GM21737 (cell line): Measurements from ENCODE around the gene RAB33A.

ENCODE experiments used
- ATAC-seq: cut with Tn5 transposase; IDR thresholded peaks from one replicate; pipeline ENCODE4 v1.9.1; 2021; ENCODE audit warnings: mild to moderate bottlenecking, moderate library complexity; ENCODE audit not compliant: unreplicated experiment

The RAB33A gene

GRCh38 chrX:130171446-130172126 is at the start of gene RAB33A:
Gene RAB33A (plus strand): TSS chrX:130171962. CDS start chrX:130172063, 101 bp downstream.
- ATAC-seq, result no peak

GRCh38 chrX:130124577-130124976 is 47.2 kb upstream of the RAB33A start:
- no peak for ATAC-seq

GRCh38 chrX:130125091-130125874 is 46.5 kb upstream of the RAB33A start:
- no peak for ATAC-seq

- no peak for ATAC-seq
Measured at GRCh38 chrX:130130990-130131389, 40.8 kb upstream of the RAB33A start.

GRCh38 chrX:130136496-130136895 is 35.3 kb upstream of the RAB33A start:
- no peak for ATAC-seq

- no peak for ATAC-seq
Measured at GRCh38 chrX:130136961-130137360, 34.8 kb upstream of the RAB33A start.

GRCh38 chrX:130139474-130140201 is 32.1 kb upstream of the RAB33A start:
- ATAC-seq, result no peak

- ATAC-seq, result no peak
Measured at GRCh38 chrX:130144509-130144908, 27.3 kb upstream of the RAB33A start.

GRCh38 chrX:130145123-130145522 is 26.6 kb upstream of the RAB33A start:
- no peak for ATAC-seq

GRCh38 chrX:130147631-130148030 is 24.1 kb upstream of the RAB33A start:
- ATAC-seq, result no peak

GRCh38 chrX:130155564-130155963 is 16.2 kb upstream of the RAB33A start:
- no peak for ATAC-seq

- no peak for ATAC-seq
Measured at GRCh38 chrX:130158311-130158710, 13.5 kb upstream of the RAB33A start.

GRCh38 chrX:130159776-130160175 is 12.0 kb upstream of the RAB33A start:
- ATAC-seq, result no peak

GRCh38 chrX:130162094-130162735 is 9.5 kb upstream of the RAB33A start:
- ATAC-seq, result no peak

GRCh38 chrX:130163398-130163797 is 8.4 kb upstream of the RAB33A start:
- ATAC-seq, result no peak

- no peak for ATAC-seq
Measured at GRCh38 chrX:130165181-130165702, 6.5 kb upstream of the RAB33A start.

GRCh38 chrX:130165703-130166502 is 5.9 kb upstream of the RAB33A start, which contains the start of gene AIFM1:
Gene AIFM1 (minus strand): TSS chrX:130165841. CDS start chrX:130165656, 185 bp downstream.
- ATAC-seq, result peak; percentile 91

- no peak for ATAC-seq
Measured at GRCh38 chrX:130166503-130166777, 5.3 kb upstream of the RAB33A start.

- no peak for ATAC-seq
Measured at GRCh38 chrX:130167040-130167439, 4.7 kb upstream of the RAB33A start.

GRCh38 chrX:130170752-130171445 is 863 bp upstream of the RAB33A start:
- ATAC-seq, result peak; percentile 75
